ENCODE measurements around the gene MYH6. TPM values are rescaled to one million over a fixed set of nuclear protein-coding genes. Genes with fewer than 3 reads are reported as not detected.

Gene MYH6
- total and polyA plus RNA-seq, 12 donors = 76.6 to 7,525 (median 314) TPM

DNA sequence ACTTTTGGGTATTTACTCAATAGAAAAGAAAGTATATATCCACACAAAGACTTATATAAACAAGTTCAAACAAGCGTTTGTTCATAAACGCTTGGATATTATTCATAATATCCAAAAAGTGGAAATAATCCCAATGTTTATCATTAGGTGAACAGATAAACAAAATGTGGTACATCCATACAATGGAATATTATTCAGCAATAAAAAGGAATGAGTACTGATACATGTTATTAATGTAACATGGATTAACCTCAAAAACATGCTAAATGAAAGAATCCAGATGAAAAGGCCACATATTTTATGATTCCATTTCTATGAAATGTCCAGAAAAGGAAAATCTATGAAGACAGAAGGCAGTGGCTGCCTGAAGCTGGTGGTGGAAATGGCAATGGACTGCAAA, 44.2 kb upstream of the MYH6 start:
- WGBS, 2 donors = 92 to 94% methylated on average over 2 of the region's 2 CpGs
- TF ChIP-seq, protein P1, sequence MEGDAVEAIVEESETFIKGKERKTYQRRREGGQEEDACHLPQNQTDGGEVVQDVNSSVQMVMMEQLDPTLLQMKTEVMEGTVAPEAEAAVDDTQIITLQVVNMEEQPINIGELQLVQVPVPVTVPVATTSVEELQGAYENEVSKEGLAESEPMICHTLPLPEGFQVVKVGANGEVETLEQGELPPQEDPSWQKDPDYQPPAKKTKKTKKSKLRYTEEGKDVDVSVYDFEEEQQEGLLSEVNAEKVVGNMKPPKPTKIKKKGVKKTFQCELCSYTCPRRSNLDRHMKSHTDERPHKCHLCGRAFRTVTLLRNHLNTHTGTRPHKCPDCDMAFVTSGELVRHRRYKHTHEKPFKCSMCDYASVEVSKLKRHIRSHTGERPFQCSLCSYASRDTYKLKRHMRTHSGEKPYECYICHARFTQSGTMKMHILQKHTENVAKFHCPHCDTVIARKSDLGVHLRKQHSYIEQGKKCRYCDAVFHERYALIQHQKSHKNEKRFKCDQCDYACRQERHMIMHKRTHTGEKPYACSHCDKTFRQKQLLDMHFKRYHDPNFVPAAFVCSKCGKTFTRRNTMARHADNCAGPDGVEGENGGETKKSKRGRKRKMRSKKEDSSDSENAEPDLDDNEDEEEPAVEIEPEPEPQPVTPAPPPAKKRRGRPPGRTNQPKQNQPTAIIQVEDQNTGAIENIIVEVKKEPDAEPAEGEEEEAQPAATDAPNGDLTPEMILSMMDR (IDR thresholded peaks at IDR 0.05) = no peak
- no peak overlapping the region for H3K4me3 ChIP-seq
- H3K9me3 ChIP-seq = no peaks in the 10 kb centered on the region
- H3K4me1 ChIP-seq = peaks cover 0 to 9% (median 0%) of the 10 kb centered on the region in 9 donors
- H3K27me3 ChIP-seq = peaks cover 0 to 27% (median under 1%) of the 10 kb centered on the region in 7 donors
- no peak overlapping the region for H3K27ac ChIP-seq
- ATAC-seq (no peak), DNase-seq (no peak)
- intact Hi-C loops (cut with DNase I) = loop anchor here in 1 of 10 donors (10.0 kb wide), 1 partner anchor 67 kb away; no protein-coding TSS in a partner anchor
- no peaks in the 10 kb centered on the region for H3K36me3 ChIP-seq

DNA sequence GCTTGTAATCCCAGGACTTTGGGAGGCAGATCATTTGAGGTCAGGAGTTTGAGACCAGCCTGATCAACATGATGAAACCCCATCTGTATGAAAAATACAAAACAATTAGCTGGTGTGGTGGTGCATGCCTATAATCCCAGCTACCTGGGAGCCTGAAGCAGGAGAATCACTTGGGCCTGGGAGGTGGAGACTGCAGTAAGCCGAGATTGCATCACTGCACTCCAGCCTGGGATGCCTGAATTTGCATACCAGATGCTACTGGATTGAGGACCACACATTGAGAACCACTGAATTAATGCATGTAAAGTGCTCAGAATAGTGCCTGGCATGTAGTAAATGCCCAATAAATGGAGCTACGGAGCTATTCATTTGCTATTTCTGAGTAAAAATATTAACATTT, 42.3 kb upstream of the MYH6 start:
- intact Hi-C loops (cut with DNase I) = loop anchor here in 1 of 10 donors (10.0 kb wide), 1 partner anchor 66 kb away; no protein-coding TSS in a partner anchor

DNA sequence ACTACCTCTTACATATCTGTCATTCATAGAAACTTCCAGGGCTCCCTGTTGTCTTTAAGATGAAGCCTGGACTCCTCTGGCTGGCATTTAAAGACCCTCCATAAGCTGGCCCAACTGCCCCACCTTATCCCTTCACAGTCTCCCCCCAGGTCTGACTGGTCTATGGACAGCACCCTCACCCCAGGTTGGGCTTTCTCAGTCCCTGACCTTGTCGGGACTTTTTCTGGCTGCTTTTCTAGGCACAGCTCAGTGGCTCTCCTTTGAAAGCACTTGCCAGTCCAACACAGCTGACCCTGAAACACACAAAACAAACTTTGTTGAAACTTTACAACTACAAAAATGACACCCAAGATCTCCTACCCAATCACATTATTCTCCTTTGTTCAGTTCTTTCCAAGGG, 41.2 kb upstream of the MYH6 start:
- TF ChIP-seq, protein P1 (IDR thresholded peaks at IDR 0.05) = no peak
- Histone ChIP-seq H3K27ac (peak overlapping the region in 5 of 10 donors; percentile 22 to 39 (median 32)), H3K4me3 (no peak overlapping the region), H3K36me3 (no peaks in the 10 kb centered on the region), H3K9me3 (no peaks in the 10 kb centered on the region), H3K27me3 (peaks cover 0 to 18% (median 0%) of the 10 kb centered on the region in 7 donors), H3K4me1 (peaks cover 0 to 28% (median 0%) of the 10 kb centered on the region in 9 donors)
- WGBS, 2 donors = 35 to 48% methylated on average over 1 of the region's 1 CpG
- no peak for DNase-seq
- ATAC-seq = peak in 2 of 8 donors; percentile 18 to 40
- intact Hi-C loops (cut with DNase I) = loop anchor here in 6 of 10 donors (5.0 to 10.0 kb wide), 3 partner anchors 47 to 122 kb away; no protein-coding TSS in a partner anchor

More for the DNA sequence above, 42.3 kb upstream of the MYH6 start:
- peaks cover 0 to 27% (median 0%) of the 10 kb centered on the region in 7 donors for H3K27me3 ChIP-seq
- H3K4me3 ChIP-seq = no peak overlapping the region
- WGBS, 2 donors = 52 to 89% methylated on average over 2 of the region's 2 CpGs
- H3K27ac ChIP-seq = no peak overlapping the region
- peaks cover 0 to 19% (median 0%) of the 10 kb centered on the region in 9 donors for H3K4me1 ChIP-seq
- H3K9me3 ChIP-seq = no peaks in the 10 kb centered on the region
- H3K36me3 ChIP-seq = no peaks in the 10 kb centered on the region
- TF ChIP-seq, protein P1 (IDR thresholded peaks at IDR 0.05) = no peak
- DNase-seq = no peak
- no peak for ATAC-seq

DNA sequence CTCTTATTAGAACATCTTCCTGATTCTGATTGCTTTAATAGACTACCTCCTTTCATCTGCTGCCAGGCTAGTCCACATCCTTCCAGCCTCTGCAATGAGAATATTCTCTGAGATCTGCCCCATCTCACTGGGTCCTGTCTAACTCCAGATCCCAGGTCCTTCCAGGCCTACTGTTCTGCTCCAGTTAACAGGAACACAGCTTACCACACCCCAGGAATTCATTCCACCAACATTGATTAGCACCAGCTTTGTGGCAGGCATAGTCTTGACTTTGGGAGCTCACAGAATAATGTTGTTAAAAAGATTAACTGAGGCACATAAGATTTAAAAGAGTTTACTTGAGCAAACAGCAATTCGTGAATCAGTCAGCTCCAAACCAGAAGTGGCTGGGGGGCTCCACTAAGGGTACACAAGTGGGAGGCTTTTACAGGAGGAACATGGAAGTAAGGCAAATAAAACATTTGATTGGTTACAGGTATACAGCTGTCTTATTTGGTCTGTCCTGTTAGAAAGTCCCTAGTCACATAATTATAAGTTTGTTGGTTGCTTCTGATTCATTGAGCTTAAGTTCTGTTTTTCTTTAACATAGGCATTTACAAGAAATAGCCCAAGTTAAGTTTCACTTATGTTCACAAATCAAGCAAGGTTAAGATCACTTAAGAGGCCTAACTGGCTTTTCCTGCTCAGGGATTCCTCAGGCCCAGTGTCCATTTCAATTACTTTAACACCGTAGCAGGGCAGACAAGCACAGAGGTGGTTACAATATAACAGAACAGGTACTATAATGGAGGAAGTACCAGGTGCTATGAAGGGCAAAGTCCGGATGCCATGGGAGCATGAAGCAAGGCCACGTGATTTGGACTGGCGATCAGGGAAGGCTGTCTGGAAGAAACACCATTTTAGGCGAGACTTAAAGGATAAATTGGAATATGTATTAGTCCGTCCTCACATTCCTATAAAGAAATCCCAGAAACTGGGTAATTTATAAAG, 39.6 kb upstream of the MYH6 start:
- Histone ChIP-seq H3K27me3 (peaks cover 0 to 8% (median 0%) of the 10 kb centered on the region in 7 donors), H3K4me3 (no peak overlapping the region), H3K9me3 (no peaks in the 10 kb centered on the region), H3K27ac (no peak overlapping the region), H3K36me3 (no peaks in the 10 kb centered on the region), H3K4me1 (peaks cover 0 to 28% (median 0%) of the 10 kb centered on the region in 9 donors)
- WGBS, 2 donors = 84 to 87% methylated on average over 7 of the region's 7 CpGs
- ATAC-seq = no peak
- TF ChIP-seq, protein P1 (IDR thresholded peaks at IDR 0.05) = no peak
- intact Hi-C loops (cut with DNase I) = loop anchor here in 7 of 10 donors (2.0 to 10.0 kb wide), 4 partner anchors 45 to 120 kb away; no protein-coding TSS in a partner anchor
- DNase-seq = no peak

Measured in heart right ventricle (tissue), 16 donors.